ENCODE results near the gene KIF11. TPM values are rescaled to one million over a fixed set of nuclear protein-coding genes. Genes with fewer than 3 reads are reported as not detected.
A peak's percentile ranks its signal among the peaks of the same experiment; 100 is the strongest.

The KIF11 gene
- total RNA-seq, 2 experiments from 2014 or later: 56.3 to 57.3 TPM

DNA sequence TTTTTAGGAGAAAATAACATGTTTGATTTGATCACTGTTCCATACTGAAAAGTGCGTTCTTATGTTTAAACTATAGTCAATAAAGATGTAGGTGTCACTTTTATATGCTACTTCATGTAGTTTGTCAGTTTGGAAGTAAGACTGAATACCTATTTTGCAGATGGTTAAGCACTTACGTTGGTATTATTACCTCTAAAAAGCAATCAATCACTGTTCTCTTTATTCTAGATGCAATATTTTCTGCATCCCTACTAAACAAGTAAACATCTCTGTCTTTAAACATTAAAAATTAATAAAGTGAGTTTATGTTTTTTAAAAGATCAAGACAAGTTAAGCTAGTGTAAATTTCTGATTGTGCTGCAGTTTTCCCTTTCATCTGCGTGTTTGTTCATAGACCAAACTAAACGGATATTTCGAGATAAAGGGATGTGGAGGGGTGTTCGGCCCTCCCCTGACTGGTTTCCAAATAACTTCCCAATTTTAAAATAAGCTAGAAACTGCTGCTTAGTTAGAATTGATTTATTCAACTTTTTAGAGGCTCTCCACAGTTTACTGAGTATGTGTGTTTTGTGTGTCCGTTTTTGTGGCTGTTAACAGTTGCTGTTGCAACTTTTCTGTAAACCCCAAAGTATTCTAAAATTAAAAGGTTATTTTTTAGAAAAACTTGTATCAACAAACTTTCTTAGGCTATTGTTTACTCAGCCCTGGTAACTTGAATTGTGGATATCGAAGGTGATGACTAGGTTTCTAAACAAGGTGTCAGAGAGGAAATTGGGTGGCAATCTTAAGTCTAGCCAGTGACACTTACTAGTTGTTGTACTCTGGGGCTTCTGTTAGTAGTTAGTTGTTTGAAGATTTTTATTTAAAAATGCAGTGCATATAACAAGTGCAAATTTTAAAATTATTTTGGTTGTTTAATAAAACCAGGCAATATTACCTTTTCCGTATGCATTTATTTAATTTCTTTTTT is 974 bp downstream of the KIF11 start:
- POLR2A ChIA-PET: interaction anchor here (1.2 kb wide), 1 partner anchor 19 kb away, joined by 6 read pairs; the partner anchor contains the start of gene IDE
- peak overlapping the region; percentile 97 for H3K4me3 Mint-ChIP-seq
- H3K27ac Mint-ChIP-seq: peak overlapping the region; percentile 100
- H3K4me1 Mint-ChIP-seq (ENCODE audit: low read depth): peaks cover 43% of the 10 kb centered on the region
- no peaks in the 10 kb centered on the region for H3K27me3 Mint-ChIP-seq
- intact Hi-C loops (cut with micrococcal nuclease): loop anchor here (2.0 to 5.0 kb wide), 7 partner anchors 48 to 1108 kb away; partner anchors contain the start of genes CEP55, EXOC6 and FRA10AC1
- DNase-seq: no peak
- peaks cover 17% of the 10 kb centered on the region for H3K36me3 Mint-ChIP-seq
- H3K9me3 Mint-ChIP-seq: no peaks in the 10 kb centered on the region
- CTCF ChIA-PET: interaction anchor here (0.8 to 1.5 kb wide), 2 partner anchors 22 to 51 kb away, joined by 3 to 4 read pairs; no protein-coding TSS in a partner anchor

- ChIA-PET CTCF (no interaction called here), POLR2A (interaction anchor here (0.6 kb wide), 1 partner anchor 26 kb away, joined by 3 read pairs; no protein-coding TSS in a partner anchor)
- Mint-ChIP-seq H3K27ac (no peak overlapping the region), H3K4me1 (ENCODE audit: low read depth) (peaks cover 39% of the 10 kb centered on the region), H3K36me3 (peaks cover 17% of the 10 kb centered on the region), H3K4me3 (peak overlapping the region; percentile 54), H3K9me3 (no peaks in the 10 kb centered on the region), H3K27me3 (no peaks in the 10 kb centered on the region)
- DNase-seq: no peak
- intact Hi-C loops (cut with micrococcal nuclease): no loop called here
Observed at GRCh38 chr10:92595505-92595904, 2.6 kb downstream of the KIF11 start.

GRCh38 chr10:92598321-92598720 is 5.4 kb downstream of the KIF11 start:
- Mint-ChIP-seq H3K4me3 (no peak overlapping the region), H3K27ac (no peak overlapping the region), H3K36me3 (peaks cover 11% of the 10 kb centered on the region), H3K27me3 (no peaks in the 10 kb centered on the region), H3K9me3 (no peaks in the 10 kb centered on the region), H3K4me1 (ENCODE audit: low read depth) (peaks cover 41% of the 10 kb centered on the region)
- DNase-seq: no peak
- POLR2A ChIA-PET: no interaction called here
- CTCF ChIA-PET: no interaction called here
- intact Hi-C loops (cut with micrococcal nuclease): no loop called here

DNA sequence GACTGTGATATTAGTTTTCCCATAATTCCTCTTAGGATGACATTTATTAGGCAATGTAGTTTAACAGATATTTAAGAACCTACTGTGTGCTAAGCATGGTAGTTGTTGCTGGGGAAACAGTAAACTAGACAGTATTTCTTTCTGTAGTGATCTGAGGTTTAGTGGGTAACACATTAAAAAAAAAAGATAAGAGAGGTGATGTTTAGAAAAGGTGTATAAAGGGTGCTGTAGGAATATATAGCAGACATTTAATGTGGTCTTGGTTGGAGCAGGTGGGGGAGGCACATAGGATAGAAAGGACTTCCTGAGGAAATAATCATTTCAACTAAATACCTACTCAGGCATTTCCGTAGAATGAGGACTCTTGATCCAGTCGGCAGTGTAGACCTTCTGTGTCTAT is 11.9 kb downstream of the KIF11 start:
- Mint-ChIP-seq H3K9me3 (no peaks in the 10 kb centered on the region), H3K4me1 (ENCODE audit: low read depth) (peaks cover 30% of the 10 kb centered on the region), H3K36me3 (peaks cover 32% of the 10 kb centered on the region), H3K4me3 (no peak overlapping the region), H3K27ac (no peak overlapping the region), H3K27me3 (no peaks in the 10 kb centered on the region)
- DNase-seq: no peak
- ChIA-PET CTCF (interaction anchor here (0.6 to 1.1 kb wide), 2 partner anchors 88 to 90 kb away, joined by 3 to 4 read pairs; no protein-coding TSS in a partner anchor), POLR2A (no interaction called here)
- intact Hi-C loops (cut with micrococcal nuclease): no loop called here

- ChIA-PET CTCF (no interaction called here), POLR2A (no interaction called here)
- H3K4me1 Mint-ChIP-seq (ENCODE audit: low read depth): no peaks in the 10 kb centered on the region
- no peak overlapping the region for H3K27ac Mint-ChIP-seq
- H3K9me3 Mint-ChIP-seq: no peaks in the 10 kb centered on the region
- no peak for DNase-seq
- intact Hi-C loops (cut with micrococcal nuclease): no loop called here
- H3K27me3 Mint-ChIP-seq: no peaks in the 10 kb centered on the region
- no peak overlapping the region for H3K4me3 Mint-ChIP-seq
- H3K36me3 Mint-ChIP-seq: peaks cover 40% of the 10 kb centered on the region
Observed at GRCh38 chr10:92615515-92615914, 22.6 kb downstream of the KIF11 start.

- no peak for DNase-seq
- Mint-ChIP-seq H3K27me3 (no peaks in the 10 kb centered on the region), H3K27ac (no peak overlapping the region), H3K36me3 (peaks cover 55% of the 10 kb centered on the region), H3K4me1 (ENCODE audit: low read depth) (no peaks in the 10 kb centered on the region), H3K4me3 (no peak overlapping the region), H3K9me3 (peaks cover 8% of the 10 kb centered on the region)
- ChIA-PET CTCF (no interaction called here), POLR2A (no interaction called here)
- intact Hi-C loops (cut with micrococcal nuclease): no loop called here
Observed at GRCh38 chr10:92619368-92619767, 26.4 kb downstream of the KIF11 start.

GRCh38 chr10:92627845-92628480 is 35.0 kb downstream of the KIF11 start:
- intact Hi-C loops (cut with micrococcal nuclease): no loop called here

DNA sequence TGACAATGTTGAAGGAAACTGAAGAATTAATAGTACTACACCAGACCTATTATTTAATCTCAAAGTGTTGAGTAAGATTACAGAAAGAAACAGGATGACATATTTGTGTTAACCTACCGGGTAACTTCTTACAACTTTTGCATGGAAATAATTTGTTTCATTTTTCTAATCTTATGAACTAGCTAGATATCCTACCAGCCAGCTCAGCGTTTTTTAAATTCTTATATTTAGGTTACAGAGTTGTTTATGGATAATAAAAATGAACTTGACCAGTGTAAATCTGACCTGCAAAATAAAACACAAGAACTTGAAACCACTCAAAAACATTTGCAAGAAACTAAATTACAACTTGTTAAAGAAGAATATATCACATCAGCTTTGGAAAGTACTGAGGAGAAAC is 37.0 kb downstream of the KIF11 start:
- intact Hi-C loops (cut with micrococcal nuclease): no loop called here
- peaks cover 2% of the 10 kb centered on the region for H3K9me3 Mint-ChIP-seq
- ChIA-PET POLR2A (no interaction called here), CTCF (no interaction called here)
- no peaks in the 10 kb centered on the region for H3K27me3 Mint-ChIP-seq
- no peak for DNase-seq
- H3K4me1 Mint-ChIP-seq (ENCODE audit: low read depth): no peaks in the 10 kb centered on the region
- peaks cover 55% of the 10 kb centered on the region for H3K36me3 Mint-ChIP-seq
- no peak overlapping the region for H3K27ac Mint-ChIP-seq
- no peak overlapping the region for H3K4me3 Mint-ChIP-seq

More at GRCh38 chr10:92627845-92628480, 35.0 kb downstream of the KIF11 start:
- ChIA-PET CTCF (no interaction called here), POLR2A (no interaction called here)
- H3K4me1 Mint-ChIP-seq (ENCODE audit: low read depth): no peaks in the 10 kb centered on the region
- no peak for DNase-seq
- H3K27ac Mint-ChIP-seq: no peak overlapping the region
- H3K36me3 Mint-ChIP-seq: peaks cover 65% of the 10 kb centered on the region
- H3K27me3 Mint-ChIP-seq: no peaks in the 10 kb centered on the region
- no peak overlapping the region for H3K4me3 Mint-ChIP-seq
- peaks cover 7% of the 10 kb centered on the region for H3K9me3 Mint-ChIP-seq

GRCh38 chr10:92638037-92638436 is 45.1 kb downstream of the KIF11 start:
- Mint-ChIP-seq H3K4me3 (no peak overlapping the region), H3K36me3 (peaks cover 34% of the 10 kb centered on the region), H3K9me3 (no peaks in the 10 kb centered on the region), H3K4me1 (ENCODE audit: low read depth) (no peaks in the 10 kb centered on the region), H3K27ac (no peak overlapping the region), H3K27me3 (no peaks in the 10 kb centered on the region)
- ChIA-PET CTCF (no interaction called here), POLR2A (no interaction called here)
- intact Hi-C loops (cut with micrococcal nuclease): no loop called here
- no peak for DNase-seq

DNA sequence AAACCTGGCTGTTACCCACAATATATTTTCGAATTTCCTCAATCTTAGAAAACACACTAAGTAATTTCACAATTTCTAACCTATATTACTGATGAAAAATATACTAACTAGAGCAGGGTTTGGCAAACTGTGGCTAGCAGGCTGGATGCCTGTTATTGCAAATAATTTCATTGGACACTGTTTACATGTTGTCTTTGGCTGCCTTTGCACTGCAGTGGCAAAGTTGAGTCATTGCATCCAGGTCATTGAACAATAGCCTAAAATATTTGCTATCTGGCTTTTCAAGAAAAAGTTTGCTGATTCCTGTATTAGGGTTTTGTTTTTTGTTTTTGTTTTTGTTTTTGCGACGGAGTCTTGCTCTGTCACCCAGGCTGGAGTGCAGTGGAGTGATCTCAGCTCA is 47.2 kb downstream of the KIF11 start:
- intact Hi-C loops (cut with micrococcal nuclease): loop anchor here (5.0 kb wide), 1 partner anchor 48 kb away; the partner anchor contains the start of gene KIF11
- no peaks in the 10 kb centered on the region for H3K27me3 Mint-ChIP-seq

GRCh38 chr10:92641492-92641891 is 48.6 kb downstream of the KIF11 start:
- Mint-ChIP-seq H3K36me3 (peaks cover 35% of the 10 kb centered on the region), H3K27ac (no peak overlapping the region), H3K4me3 (no peak overlapping the region), H3K4me1 (ENCODE audit: low read depth) (peaks cover 5% of the 10 kb centered on the region), H3K27me3 (no peaks in the 10 kb centered on the region), H3K9me3 (no peaks in the 10 kb centered on the region)
- ChIA-PET POLR2A (no interaction called here), CTCF (no interaction called here)
- intact Hi-C loops (cut with micrococcal nuclease): loop anchor here (5.0 kb wide), 1 partner anchor 49 kb away; the partner anchor contains the start of gene KIF11
- DNase-seq: no peak

More for the DNA sequence above, 47.2 kb downstream of the KIF11 start:
- POLR2A ChIA-PET: no interaction called here
- no peak for DNase-seq
- H3K27ac Mint-ChIP-seq: no peak overlapping the region
- CTCF ChIA-PET: no interaction called here
- H3K9me3 Mint-ChIP-seq: no peaks in the 10 kb centered on the region
- H3K36me3 Mint-ChIP-seq: peaks cover 34% of the 10 kb centered on the region
- peaks cover 5% of the 10 kb centered on the region for H3K4me1 Mint-ChIP-seq (ENCODE audit: low read depth)
- no peak overlapping the region for H3K4me3 Mint-ChIP-seq

- no peak for DNase-seq
- Mint-ChIP-seq H3K27ac (no peak overlapping the region), H3K9me3 (no peaks in the 10 kb centered on the region), H3K36me3 (peaks cover 47% of the 10 kb centered on the region), H3K27me3 (no peaks in the 10 kb centered on the region), H3K4me3 (no peak overlapping the region), H3K4me1 (ENCODE audit: low read depth) (peaks cover 5% of the 10 kb centered on the region)
- ChIA-PET CTCF (interaction anchor here (1.0 to 1.2 kb wide), 2 partner anchors 13 to 51 kb away, joined by 3 read pairs; no protein-coding TSS in a partner anchor), POLR2A (no interaction called here)
- intact Hi-C loops (cut with micrococcal nuclease): loop anchor here (5.0 kb wide), 1 partner anchor 53 kb away; the partner anchor contains the start of gene KIF11
Observed at GRCh38 chr10:92644921-92645320, 52.0 kb downstream of the KIF11 start.
